HL-60 (cell line): ENCODE data around the gene NSMF.

ENCODE experiments used
- DNase-seq, 2 experiments: peaks; one replicate each; pipeline ENCODE4 v3.0.0-alpha.2; 2010 to 2020; ENCODE audit warnings: low read depth in 1 of 2, low spot score in 1 of 2
- H3K27ac ChIP-seq: fragments of 250-450 bp; sonication (Bioruptor Pico); replicated peaks from 2 replicates; pipeline ENCODE4 v1.5.1; 2020; ENCODE audit warnings: mild to moderate bottlenecking, moderate library complexity
- H3K27me3 ChIP-seq: fragments of 250-450 bp; sonication (Bioruptor Pico); 2 replicates; pipeline ENCODE4 v1.5.1; 2021; ENCODE audit warnings: mild to moderate bottlenecking, moderate library complexity; ENCODE audit not compliant: insufficient read depth, poor library complexity, severe bottlenecking
- H3K4me3 ChIP-seq: replicated peaks from 2 replicates; pipeline ENCODE4 v1.5.1; 2011; ENCODE audit warnings: mild to moderate bottlenecking, control low read depth, low read length; ENCODE audit not compliant: insufficient read depth
- GABPA ChIP-seq: IDR thresholded peaks from 2 replicates; pipeline ENCODE4 v1.6.1; 2012; ENCODE audit warnings: low read depth
- POLR2AphosphoS5 ChIP-seq: IDR thresholded peaks from 2 replicates; pipeline ENCODE4 v1.6.1; 2012; ENCODE audit warnings: low read depth
- SPI1 ChIP-seq: IDR thresholded peaks from 2 replicates; pipeline ENCODE4 v1.6.1; 2012; ENCODE audit warnings: low read depth, mild to moderate bottlenecking, borderline replicate concordance
- TF ChIP-seq, protein P1 (sequence below): IDR thresholded peaks from 2 replicates; pipeline ENCODE4 v1.6.1; 2012; ENCODE audit warnings: low read depth; ENCODE audit not compliant: insufficient replicate concordance
- TF ChIP-seq, protein P2 (sequence below): IDR thresholded peaks from one replicate; pipeline ENCODE4 v1.5.1; 2011; ENCODE audit warnings: low read length, control low read depth, inconsistent platforms; ENCODE audit not compliant: insufficient read depth

NSMF gene

DNA sequence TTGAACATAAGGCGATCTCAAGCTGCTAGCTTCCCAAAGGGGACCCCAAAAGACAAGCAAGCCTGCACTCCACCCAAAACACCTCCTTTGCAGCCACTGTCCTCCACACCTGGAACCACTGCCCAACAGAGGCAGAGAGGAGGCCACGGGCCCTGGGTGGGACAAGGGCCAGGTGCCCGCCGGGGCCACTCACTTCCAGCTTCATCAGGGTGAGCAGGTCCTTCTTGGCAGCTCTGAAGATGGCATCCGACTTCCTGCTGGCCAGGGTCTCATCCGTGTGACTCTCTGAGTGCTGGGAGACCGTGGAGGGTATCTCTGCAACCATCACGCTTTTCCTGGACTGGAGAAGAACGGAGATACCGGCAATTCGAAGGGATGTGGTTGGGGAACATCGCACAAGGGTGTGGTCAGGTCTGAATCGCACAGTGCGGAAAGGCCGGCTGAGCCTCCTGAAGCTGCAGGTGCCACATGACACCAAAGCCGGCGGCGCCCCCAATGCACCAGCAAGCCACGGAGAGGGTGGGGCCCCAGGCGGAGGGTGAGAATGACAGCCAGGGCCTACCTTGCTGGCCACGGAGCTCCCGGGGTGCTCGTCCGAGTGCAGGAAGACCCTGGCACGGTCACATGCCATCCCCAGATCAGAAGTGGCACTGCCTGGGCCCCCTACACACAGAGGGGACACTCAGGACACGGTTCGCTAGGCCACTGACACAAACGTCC is 46.4 kb upstream of the NSMF start:
- Histone ChIP-seq H3K27ac (no peak overlapping the region), H3K4me3 (no peak overlapping the region), H3K27me3 (no peaks in the 10 kb centered on the region)
- DNase-seq, result no peak
- no peak for TF ChIP-seq POLR2AphosphoS5
- no peak for TF ChIP-seq SPI1
- TF ChIP-seq, protein P1, sequence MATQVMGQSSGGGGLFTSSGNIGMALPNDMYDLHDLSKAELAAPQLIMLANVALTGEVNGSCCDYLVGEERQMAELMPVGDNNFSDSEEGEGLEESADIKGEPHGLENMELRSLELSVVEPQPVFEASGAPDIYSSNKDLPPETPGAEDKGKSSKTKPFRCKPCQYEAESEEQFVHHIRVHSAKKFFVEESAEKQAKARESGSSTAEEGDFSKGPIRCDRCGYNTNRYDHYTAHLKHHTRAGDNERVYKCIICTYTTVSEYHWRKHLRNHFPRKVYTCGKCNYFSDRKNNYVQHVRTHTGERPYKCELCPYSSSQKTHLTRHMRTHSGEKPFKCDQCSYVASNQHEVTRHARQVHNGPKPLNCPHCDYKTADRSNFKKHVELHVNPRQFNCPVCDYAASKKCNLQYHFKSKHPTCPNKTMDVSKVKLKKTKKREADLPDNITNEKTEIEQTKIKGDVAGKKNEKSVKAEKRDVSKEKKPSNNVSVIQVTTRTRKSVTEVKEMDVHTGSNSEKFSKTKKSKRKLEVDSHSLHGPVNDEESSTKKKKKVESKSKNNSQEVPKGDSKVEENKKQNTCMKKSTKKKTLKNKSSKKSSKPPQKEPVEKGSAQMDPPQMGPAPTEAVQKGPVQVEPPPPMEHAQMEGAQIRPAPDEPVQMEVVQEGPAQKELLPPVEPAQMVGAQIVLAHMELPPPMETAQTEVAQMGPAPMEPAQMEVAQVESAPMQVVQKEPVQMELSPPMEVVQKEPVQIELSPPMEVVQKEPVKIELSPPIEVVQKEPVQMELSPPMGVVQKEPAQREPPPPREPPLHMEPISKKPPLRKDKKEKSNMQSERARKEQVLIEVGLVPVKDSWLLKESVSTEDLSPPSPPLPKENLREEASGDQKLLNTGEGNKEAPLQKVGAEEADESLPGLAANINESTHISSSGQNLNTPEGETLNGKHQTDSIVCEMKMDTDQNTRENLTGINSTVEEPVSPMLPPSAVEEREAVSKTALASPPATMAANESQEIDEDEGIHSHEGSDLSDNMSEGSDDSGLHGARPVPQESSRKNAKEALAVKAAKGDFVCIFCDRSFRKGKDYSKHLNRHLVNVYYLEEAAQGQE, result no peak
- TF ChIP-seq, protein P2, sequence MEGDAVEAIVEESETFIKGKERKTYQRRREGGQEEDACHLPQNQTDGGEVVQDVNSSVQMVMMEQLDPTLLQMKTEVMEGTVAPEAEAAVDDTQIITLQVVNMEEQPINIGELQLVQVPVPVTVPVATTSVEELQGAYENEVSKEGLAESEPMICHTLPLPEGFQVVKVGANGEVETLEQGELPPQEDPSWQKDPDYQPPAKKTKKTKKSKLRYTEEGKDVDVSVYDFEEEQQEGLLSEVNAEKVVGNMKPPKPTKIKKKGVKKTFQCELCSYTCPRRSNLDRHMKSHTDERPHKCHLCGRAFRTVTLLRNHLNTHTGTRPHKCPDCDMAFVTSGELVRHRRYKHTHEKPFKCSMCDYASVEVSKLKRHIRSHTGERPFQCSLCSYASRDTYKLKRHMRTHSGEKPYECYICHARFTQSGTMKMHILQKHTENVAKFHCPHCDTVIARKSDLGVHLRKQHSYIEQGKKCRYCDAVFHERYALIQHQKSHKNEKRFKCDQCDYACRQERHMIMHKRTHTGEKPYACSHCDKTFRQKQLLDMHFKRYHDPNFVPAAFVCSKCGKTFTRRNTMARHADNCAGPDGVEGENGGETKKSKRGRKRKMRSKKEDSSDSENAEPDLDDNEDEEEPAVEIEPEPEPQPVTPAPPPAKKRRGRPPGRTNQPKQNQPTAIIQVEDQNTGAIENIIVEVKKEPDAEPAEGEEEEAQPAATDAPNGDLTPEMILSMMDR, result no peak
- TF ChIP-seq GABPA, result no peak

GRCh38 chr9:137504432-137504777 is 45.3 kb upstream of the NSMF start:
- Histone ChIP-seq H3K4me3 (no peak overlapping the region), H3K27ac (no peak overlapping the region), H3K27me3 (no peaks in the 10 kb centered on the region)
- DNase-seq, result no peak
- TF ChIP-seq, protein P1, result no peak
- TF ChIP-seq POLR2AphosphoS5, result no peak
- no peak for TF ChIP-seq GABPA
- no peak for TF ChIP-seq SPI1
- TF ChIP-seq, protein P2, result no peak

- no peak for DNase-seq
- Histone ChIP-seq H3K27ac (no peak overlapping the region), H3K4me3 (no peak overlapping the region), H3K27me3 (no peaks in the 10 kb centered on the region)
- TF ChIP-seq POLR2AphosphoS5 (no peak), GABPA (no peak), SPI1 (no peak)
- TF ChIP-seq, protein P1, result no peak
- TF ChIP-seq, protein P2, result no peak
These were observed 43.1 kb upstream of the NSMF start for GRCh38 chr9:137502008-137502911.
